PC-3 (cell line): Measurements from ENCODE around the gene MAGI2. TPM values are rescaled to one million over a fixed set of nuclear protein-coding genes. Genes with fewer than 3 reads are reported as not detected.
"Not testable (repeated sequence)": the region's sequence is repeated elsewhere in the genome, so short reads cannot be mapped to it uniquely, and the experiment has no call there.

Experiments used
- ATAC-seq: fragments of 200-7000 bp; cut with Tn5 transposase; 2 replicates; pipeline ENCODE4 v1.9.1; 2020; ENCODE audit warnings: mild to moderate bottlenecking, moderate library complexity
- BruUV-seq: library from RNA; stranded (reverse); fragments of 400-500 nt; replicated peaks from 2 replicates; lab custom pipeline; 2021; lab: Mats Ljungman, UMichigan
- CTCF ChIA-PET: fragments of 300-600 bp; sonication (Branson Sonifier 250); formaldehyde crosslinking; loops from one replicate; lab custom pipeline; 2022; ENCODE audit warnings: antibody characterized with exemption; lab: Charles Lee
- POLR2A ChIA-PET: fragments of 300-600 bp; sonication (Branson Sonifier 250); formaldehyde crosslinking; loops from one replicate; lab custom pipeline; 2022; ENCODE audit warnings: antibody characterized with exemption; ENCODE audit not compliant: unreplicated experiment; lab: Charles Lee
- DNase-seq: peaks from one replicate; pipeline ENCODE4 v3.0.0-alpha.2; 2015
- H2AFZ ChIP-seq: fragments of 300-600 bp; sonication (generic); 2 replicates; pipeline ENCODE4 v1.6.0; 2016; ENCODE audit warnings: antibody characterized with exemption, low read length
- H3F3A ChIP-seq: fragments of 300-600 bp; sonication (generic); one replicate; pipeline ENCODE4 v1.6.0; 2017; ENCODE audit warnings: antibody characterized with exemption, low read length, control low read depth, mild to moderate bottlenecking; ENCODE audit not compliant: unreplicated experiment
- H3K27ac ChIP-seq: fragments of 300-600 bp; sonication (generic); 2 replicates; pipeline ENCODE4 v1.5.1; 2016; ENCODE audit warnings: mild to moderate bottlenecking, low read length
- H3K27me3 ChIP-seq: fragments of 300-600 bp; sonication (generic); 2 replicates; pipeline ENCODE4 v1.6.1; 2016; ENCODE audit warnings: low read length, mixed read lengths
- H3K36me3 ChIP-seq: fragments of 300-600 bp; sonication (generic); 2 replicates; pipeline ENCODE4 v1.6.1; 2016; ENCODE audit warnings: low read depth, mixed run types, low read length, mixed read lengths
- H3K4me1 ChIP-seq: fragments of 300-600 bp; sonication (generic); 2 replicates; pipeline ENCODE4 v1.5.1; 2016; ENCODE audit warnings: low read length; ENCODE audit not compliant: insufficient read depth
- H3K4me2 ChIP-seq: fragments of 300-600 bp; sonication (generic); 2 replicates; pipeline ENCODE4 v1.6.0; 2016; ENCODE audit warnings: low read length
- H3K4me3 ChIP-seq: fragments of 300-600 bp; sonication (generic); 2 replicates; pipeline ENCODE4 v1.5.1; 2016; ENCODE audit warnings: mild to moderate bottlenecking, low read length, mixed read lengths
- H3K79me2 ChIP-seq: fragments of 300-600 bp; sonication (generic); 2 replicates; pipeline ENCODE4 v1.6.1; 2017; ENCODE audit warnings: low read length, mixed read lengths
- H3K9ac ChIP-seq: fragments of 300-600 bp; sonication (generic); 2 replicates; pipeline ENCODE4 v1.6.0; 2016; ENCODE audit warnings: mild to moderate bottlenecking, low read length
- H3K9me2 ChIP-seq: fragments of 300-600 bp; sonication (generic); replicated peaks from 2 replicates; pipeline ENCODE4 v1.6.1; 2016; ENCODE audit warnings: mixed run types, low read length, mixed read lengths
- H3K9me3 ChIP-seq: fragments of 300-600 bp; sonication (generic); 2 replicates; pipeline ENCODE4 v1.6.1; 2016; ENCODE audit warnings: low read length, mixed read lengths
- H4K20me1 ChIP-seq: fragments of 300-600 bp; sonication (generic); 2 replicates; pipeline ENCODE4 v1.6.1; 2016; ENCODE audit warnings: low read length, mixed read lengths
- EZH2 ChIP-seq: fragments of 300-600 bp; sonication (generic); IDR thresholded peaks from one replicate; pipeline ENCODE4 v1.6.1; 2017; ENCODE audit warnings: antibody characterized with exemption, mild to moderate bottlenecking, low read length; ENCODE audit not compliant: unreplicated experiment
- EZH2phosphoT487 ChIP-seq: fragments of 300-600 bp; sonication (generic); IDR thresholded peaks from 2 replicates; pipeline ENCODE4 v1.6.1; 2018; ENCODE audit warnings: mild to moderate bottlenecking, antibody characterized with exemption, low read length, borderline replicate concordance
- intact Hi-C: fragments of 100-400 bp; cut with micrococcal nuclease; formaldehyde crosslinking; loops from 2 replicates; pipeline ENCODE4 v1.9.0; 2023
- total RNA-seq: library from RNA; depleted of rRNA; stranded (reverse); fragments of >200 nt; gene quantifications from 2 replicates; pipeline ENCODE4 v1.2.3, GENCODE V29; 2014
- TF ChIP-seq, protein P1 (sequence below): fragments of 300-600 bp; sonication (generic); conservative IDR thresholded peaks from 2 replicates; pipeline ENCODE4 v1.5.1; 2017; ENCODE audit warnings: antibody characterized with exemption, low read depth, mild to moderate bottlenecking, low read length

Gene MAGI2
- total RNA-seq, 1 experiment from 2014 or later, result not detected

GRCh38 chr7:79035858-79036257 is 417.6 kb downstream of the MAGI2 start:
- H3K9me2 ChIP-seq, result no peaks in the 10 kb centered on the region
- ATAC-seq (no peak), DNase-seq (no peak)
- H3K79me2 ChIP-seq, result no peaks in the 10 kb centered on the region
- no peak overlapping the region for H3K27ac ChIP-seq
- CTCF ChIA-PET, result no interaction called here
- intact Hi-C loops, result no loop called here
- POLR2A ChIA-PET, result no interaction called here
- H4K20me1 ChIP-seq, result no peaks in the 10 kb centered on the region
- no TSS peak for BruUV-seq
- H3K36me3 ChIP-seq, result no peaks in the 10 kb centered on the region
- H3K9ac ChIP-seq, result no peak overlapping the region
- H3F3A ChIP-seq, result no peaks in the 10 kb centered on the region
- H2AFZ ChIP-seq, result no peak overlapping the region
- H3K4me2 ChIP-seq, result no peak overlapping the region
- H3K27me3 ChIP-seq, result no peaks in the 10 kb centered on the region
- H3K4me1 ChIP-seq, result no peaks in the 10 kb centered on the region; the same call in 1 of the 2 replicates
- no peak overlapping the region for H3K4me3 ChIP-seq
- TF ChIP-seq, protein P1, sequence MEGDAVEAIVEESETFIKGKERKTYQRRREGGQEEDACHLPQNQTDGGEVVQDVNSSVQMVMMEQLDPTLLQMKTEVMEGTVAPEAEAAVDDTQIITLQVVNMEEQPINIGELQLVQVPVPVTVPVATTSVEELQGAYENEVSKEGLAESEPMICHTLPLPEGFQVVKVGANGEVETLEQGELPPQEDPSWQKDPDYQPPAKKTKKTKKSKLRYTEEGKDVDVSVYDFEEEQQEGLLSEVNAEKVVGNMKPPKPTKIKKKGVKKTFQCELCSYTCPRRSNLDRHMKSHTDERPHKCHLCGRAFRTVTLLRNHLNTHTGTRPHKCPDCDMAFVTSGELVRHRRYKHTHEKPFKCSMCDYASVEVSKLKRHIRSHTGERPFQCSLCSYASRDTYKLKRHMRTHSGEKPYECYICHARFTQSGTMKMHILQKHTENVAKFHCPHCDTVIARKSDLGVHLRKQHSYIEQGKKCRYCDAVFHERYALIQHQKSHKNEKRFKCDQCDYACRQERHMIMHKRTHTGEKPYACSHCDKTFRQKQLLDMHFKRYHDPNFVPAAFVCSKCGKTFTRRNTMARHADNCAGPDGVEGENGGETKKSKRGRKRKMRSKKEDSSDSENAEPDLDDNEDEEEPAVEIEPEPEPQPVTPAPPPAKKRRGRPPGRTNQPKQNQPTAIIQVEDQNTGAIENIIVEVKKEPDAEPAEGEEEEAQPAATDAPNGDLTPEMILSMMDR, result no peak
- TF ChIP-seq EZH2, result no peak
- no peak for TF ChIP-seq EZH2phosphoT487
- H3K9me3 ChIP-seq, result no peaks in the 10 kb centered on the region

DNA sequence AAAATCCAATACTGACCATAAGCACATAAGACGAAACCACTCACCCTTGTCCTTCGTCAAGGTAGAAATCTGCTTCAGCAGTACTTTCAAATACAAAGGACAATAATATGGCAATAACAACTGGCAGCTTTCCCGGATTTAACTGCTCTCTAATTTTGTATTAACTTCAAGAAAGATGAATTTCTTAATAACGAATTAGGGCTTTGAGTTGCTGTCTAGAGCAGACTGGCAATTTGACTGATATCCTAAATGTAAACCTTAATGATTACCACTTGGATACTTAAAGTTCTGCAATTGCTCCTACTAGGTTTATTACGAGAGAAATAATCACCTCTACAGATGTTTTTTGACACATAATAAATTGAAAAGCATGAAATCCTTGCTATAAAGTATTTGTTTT is 418.7 kb downstream of the MAGI2 start:
- TF ChIP-seq, protein P1, result no peak
- no peak for TF ChIP-seq EZH2phosphoT487
- TF ChIP-seq EZH2, result no peak
- Histone ChIP-seq H3K9me2 (no peaks in the 10 kb centered on the region), H2AFZ (no peak overlapping the region), H4K20me1 (no peaks in the 10 kb centered on the region), H3K4me2 (no peak overlapping the region), H3K4me3 (no peak overlapping the region), H3K27ac (no peak overlapping the region), H3K36me3 (no peaks in the 10 kb centered on the region), H3K4me1 (no peaks in the 10 kb centered on the region; the same call in 1 of the 2 replicates), H3K27me3 (no peaks in the 10 kb centered on the region), H3K9ac (no peak overlapping the region), H3F3A (no peaks in the 10 kb centered on the region), H3K79me2 (no peaks in the 10 kb centered on the region), H3K9me3 (no peaks in the 10 kb centered on the region)
- DNase-seq, result no peak
- intact Hi-C loops, result no loop called here
- BruUV-seq, result no TSS peak
- ChIA-PET POLR2A (no interaction called here), CTCF (no interaction called here)
- ATAC-seq, result no peak

GRCh38 chr7:79019711-79020110 is 433.8 kb downstream of the MAGI2 start:
- H3K9me2 ChIP-seq, H3K4me1 ChIP-seq, intact Hi-C loops, H3K9me3 ChIP-seq, BruUV-seq, H3K27me3 ChIP-seq, DNase-seq, H3K79me2 ChIP-seq, H3F3A ChIP-seq, H2AFZ ChIP-seq, H4K20me1 ChIP-seq, H3K27ac ChIP-seq, H3K4me2 ChIP-seq, POLR2A ChIA-PET, CTCF ChIA-PET, H3K36me3 ChIP-seq, H3K4me3 ChIP-seq, H3K9ac ChIP-seq, ATAC-seq: not testable (repeated sequence)
